Measurements from ENCODE around the gene STAB2.

Gene STAB2

DNA sequence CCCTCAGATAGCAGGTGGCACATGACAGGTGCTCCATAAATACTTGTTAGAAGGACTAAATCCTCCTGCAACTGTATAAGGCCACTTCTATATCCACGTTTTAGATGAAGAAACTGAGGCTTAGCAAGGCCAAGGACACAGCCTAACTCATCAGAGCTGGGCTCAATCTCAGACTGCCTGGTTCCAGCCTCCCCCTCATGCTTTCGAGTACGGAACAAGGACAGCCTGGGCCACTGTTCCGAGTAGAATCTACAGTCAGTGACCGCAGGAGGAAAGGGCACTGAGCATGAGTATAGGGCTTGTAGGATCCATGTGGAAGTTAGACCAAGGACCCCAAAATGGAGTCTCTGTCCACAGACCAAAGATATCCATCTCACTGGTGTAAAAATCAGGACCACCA is 169.4 kb downstream of the STAB2 start:
- DNase-seq: no peak

DNA sequence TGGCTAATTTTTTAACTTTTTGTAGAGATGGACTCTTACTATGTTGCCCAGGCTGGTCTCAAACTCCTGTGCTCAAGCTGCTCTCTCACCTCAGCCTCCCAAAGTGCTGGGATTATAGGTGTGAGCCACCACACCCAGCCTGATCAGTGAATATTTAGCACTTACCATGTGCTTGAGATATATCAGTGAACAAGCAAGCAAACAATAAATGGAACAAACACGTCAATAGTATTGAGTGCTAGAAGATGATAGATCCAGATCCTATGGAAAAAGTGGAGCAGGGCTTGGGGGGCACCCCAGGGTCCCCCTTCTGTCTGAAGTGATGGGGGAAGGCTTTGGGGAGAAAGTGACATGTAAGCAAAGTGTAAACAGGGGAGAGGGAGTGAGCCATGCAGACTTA is 170.2 kb downstream of the STAB2 start:
- no peak for DNase-seq

DNA sequence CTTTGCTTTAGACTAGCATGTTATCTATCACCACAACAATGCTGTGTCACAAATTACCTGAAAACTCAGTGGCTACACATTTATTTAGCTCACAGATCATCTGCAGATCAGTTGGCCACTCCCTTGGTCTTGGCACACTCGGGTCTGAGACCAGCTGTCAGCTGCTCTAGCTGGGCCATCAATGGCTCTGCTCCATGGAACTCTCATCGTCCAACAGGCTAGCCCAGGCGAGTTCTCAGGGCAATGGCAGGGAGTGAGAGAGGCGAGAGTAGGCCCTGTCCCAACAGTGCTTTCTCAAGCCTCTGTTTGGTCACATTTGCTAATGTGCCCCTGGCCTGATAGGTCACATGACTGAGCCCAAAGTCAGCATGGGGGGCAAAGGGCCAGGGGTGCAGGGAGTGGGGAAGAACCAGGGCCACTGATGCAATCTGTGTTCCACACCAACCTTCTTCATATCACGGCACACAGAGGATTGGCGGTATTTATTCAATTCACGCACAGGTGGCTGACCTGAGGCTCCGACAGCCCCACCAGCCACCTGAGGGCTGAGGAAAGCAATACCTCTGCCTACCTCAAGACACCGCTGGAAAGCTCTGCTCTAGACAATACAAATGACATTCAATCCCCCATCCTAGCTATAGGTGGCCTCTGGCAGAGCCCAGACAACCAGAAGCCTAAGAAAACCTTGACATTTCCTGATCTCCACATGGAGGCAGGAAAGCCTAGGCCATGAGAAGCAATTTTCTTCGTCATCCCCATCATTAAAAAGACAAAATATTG is 171.4 kb downstream of the STAB2 start:
- DNase-seq: no peak

DNA sequence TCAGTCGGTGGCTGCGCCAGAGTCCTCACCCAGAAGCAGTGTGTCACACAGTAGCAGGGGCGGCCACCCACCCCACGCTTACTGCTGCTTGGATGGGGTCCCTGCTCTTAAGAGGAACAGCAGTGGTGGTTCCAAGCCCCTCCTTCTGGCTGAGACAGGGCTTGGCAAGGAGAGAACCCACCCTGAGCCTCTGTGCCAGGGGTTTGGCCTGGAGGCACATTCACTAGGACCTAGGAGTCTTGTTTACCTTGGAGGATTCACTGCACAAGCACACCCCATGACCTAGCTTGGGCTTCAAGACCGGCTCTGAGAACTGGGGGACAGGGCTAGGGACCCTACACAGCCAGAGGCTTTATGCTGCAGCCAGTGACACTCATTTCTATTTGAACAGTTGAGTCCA is 175.4 kb downstream of the STAB2 start:
- no peak for DNase-seq

DNA sequence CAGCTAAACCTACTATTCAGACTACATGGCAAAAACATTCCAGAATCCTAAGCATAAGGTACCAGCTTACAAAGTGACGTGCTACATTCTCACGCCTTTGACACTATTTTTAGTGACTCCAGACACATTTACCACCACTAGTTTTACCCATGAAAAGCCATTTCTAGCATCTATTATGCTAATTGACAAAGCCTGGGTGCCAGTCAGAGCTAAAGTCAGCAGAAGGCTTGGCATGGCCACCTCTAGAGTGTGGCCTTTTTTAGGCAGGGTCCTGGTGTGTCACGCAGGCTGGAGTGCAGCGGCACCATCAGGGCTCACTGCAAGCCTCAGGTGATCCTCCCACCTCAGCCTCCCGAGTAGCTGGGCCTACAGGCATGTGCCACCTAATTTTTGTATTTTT is 178.2 kb downstream of the STAB2 start:
- no peak for DNase-seq

DNA sequence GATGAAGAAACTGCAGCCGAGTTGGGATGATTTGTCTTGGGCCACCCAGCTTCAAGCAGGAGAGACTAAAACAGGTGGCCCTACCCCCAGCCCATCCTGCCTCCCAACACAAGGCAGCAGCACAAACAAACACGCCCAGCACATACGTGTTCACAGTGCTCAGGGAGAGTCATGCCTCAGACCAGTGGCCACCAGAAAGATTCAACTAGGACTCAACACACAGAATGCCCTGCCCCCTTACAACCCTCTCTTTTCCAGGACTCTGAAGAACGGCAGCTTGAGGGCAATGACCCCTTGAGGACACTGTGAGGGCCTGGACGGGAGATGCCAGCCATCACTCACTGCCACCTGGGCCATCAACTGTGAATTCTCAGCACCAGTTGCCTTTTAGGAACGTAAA is 179.0 kb downstream of the STAB2 start:
- DNase-seq: no peak

DNA sequence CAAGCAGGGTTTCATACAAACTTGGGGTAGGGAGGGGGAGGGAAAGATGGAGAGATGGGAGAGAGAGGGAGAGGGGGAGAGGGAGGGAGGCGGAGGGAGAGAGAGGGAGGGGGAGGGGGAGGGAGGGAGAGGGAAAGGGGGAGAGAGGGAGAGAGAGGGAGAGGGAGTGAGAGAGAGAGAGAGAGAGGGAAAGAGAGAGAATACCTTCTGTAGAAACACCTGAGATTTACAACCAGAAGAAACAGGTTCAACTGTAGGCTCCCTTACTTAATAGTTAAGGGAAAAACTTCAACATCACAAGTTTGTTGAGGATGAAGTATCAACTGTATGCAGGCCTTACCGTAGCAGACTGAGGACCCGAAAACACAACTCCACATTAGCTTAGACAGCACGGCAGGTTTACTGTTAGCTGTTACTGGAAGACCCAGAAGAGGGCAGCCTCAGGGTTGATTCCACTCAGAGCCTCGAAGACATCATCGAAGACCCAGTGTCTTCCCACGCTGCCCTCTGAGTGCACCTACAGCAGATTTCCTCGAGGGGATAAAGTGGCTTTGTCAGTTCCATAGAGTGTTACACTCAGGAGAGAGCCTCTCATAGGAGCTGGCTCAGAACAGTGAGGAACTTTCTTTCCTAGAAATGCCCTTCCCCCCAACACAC is 181.5 kb downstream of the STAB2 start:
- DNase-seq: no peak

DNA sequence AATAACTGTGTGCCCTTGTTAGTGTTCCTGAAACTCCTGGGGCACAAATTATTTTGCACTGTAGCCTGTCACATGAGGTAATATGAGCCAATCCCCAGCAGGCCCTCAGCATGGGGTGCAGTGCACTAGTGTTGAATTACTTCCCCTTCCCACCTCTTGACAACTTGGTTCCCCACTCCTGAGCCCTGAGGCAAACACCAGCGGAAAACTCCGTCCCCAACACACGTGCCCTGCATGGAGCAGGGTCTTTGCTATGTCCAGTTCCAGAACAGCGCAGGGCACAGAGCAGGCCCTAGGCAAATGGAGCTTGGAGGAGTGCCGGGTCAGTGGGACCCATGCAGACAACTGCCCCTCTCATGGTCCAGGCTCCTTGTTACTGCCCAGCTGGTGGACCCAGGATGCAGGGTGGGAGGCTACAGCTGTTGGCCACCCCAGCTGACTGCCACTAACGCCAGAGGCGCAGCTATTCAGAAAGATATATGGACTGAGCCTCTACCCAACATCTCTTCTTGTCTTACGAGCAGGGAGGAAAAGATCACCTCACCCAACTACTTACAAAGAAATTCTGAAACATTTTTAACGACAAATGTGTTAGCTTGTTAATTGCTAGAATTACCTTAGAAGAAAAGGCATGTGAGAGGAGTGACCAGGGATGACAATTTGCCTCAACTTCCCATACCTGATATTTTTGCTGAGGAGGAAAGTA is 182.3 kb downstream of the STAB2 start:
- no peak for DNase-seq

DNA sequence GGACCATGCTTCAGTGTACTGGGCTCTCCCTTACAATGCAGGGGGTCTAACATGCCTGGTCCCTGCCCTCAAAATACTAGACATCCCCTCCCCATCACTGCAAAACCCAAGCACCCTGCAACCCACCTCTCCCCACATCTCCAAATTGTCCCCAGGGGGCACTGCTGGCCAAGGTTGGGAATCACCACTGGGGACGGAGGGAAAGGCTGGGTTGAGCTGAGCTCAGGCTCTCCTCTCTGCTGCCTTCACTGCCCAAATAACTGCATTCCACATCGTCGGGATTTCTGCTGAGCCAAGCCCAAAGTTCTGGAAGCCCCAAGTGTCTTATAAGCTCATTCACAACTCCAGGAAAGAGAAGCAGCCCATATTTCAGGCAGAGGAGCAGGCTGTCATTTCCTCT is 184.4 kb downstream of the STAB2 start:
- DNase-seq: no peak

DNA sequence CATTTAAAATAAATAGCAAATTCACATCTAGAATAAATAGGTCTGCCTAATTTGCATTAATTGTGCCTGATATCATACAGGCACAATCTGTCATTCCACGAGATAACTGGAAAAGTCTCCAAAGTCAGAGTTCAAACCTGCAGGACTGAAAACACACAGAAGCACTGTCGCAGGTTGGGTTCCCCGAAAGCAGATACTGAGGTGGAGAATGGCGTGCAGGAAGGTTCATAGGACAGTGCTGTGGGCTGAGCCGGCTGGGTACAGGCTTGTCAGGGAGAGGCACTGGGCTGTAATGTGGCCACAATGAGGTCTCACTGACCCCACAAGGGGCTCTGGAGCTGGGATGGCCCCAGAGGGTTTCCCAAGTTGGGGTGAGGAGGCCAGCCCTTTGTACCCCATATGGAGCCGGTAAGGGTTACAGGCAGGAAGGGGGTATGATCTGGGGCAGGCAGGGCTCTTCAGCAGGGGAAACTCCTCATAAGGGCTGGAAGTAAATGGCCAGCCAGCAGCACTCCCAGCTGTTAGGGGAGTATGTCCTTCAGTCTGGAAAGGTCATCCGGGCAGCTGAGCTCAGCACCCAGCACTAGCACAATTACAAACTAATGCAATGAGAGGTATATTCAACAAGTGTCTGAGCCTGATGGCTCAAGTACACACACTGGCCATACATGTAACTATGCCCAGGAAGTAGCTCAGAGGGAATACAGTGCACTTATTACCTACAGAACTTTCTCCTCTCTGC is 185.5 kb downstream of the STAB2 start:
- no peak for DNase-seq

DNA sequence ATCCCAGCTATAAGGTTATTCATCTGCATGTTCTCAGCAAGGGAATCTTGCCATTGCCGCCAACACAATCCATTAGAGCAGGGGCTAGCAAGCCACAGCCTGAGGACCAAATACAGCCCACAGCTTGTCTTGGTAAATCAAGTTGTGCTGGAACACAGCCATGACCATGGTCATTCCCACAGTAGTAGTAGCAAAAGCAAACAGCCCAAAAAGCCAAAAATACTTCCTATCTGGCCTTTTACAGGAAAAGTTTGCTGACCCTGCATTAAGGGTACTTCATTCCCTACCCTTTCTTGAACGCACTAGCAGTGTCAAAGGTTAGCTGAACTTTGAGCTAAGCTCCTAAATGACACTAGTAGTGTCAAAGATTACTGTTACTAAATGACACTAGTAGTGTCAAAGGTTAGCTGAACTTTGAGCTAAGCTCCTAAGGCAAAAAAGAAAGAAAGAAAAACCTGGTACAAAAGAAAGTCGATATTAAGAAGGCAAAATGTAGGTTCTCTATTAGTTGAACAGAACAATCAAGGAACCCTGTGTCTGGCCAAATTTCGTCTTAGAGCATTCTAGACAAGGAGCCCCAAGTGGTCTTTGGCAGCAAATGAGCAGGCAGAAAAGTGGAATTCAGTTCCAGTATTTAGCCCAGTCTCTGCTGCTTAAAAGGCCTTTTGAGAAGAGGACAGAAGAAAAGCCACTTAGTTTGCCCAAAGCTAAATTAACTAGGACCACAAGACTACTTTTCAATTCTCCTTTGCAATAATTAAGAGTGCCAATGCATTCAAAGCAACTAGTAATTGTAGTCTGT is 186.2 kb downstream of the STAB2 start:
- no peak for DNase-seq

DNA sequence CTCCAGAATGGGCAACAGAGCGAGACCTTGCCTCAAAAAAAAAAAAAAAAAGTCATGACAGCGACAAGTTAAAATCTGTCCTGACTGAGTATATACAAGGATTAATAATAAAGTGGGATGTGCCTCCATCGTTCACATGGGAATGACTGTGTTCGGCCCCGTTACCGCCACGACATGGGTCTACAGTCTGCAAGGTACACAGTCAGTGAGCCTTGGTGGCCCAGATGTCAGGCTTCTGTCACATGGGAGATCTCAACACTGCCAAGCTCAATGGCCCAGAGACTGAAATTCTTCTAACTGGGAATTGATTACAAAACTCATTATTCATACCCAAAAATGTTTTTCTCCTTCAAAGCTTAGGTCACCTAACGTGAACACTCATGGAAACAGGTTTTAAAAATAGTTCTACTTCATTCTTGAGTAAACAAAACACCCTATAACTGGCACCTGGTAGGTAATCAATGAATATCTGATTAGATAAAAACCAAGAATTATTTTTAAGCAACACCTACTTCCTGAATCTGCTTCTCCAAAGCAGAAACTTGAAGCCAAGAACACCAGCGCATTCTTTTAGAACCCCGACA is 188.0 kb downstream of the STAB2 start:
- no peak for DNase-seq

DNA sequence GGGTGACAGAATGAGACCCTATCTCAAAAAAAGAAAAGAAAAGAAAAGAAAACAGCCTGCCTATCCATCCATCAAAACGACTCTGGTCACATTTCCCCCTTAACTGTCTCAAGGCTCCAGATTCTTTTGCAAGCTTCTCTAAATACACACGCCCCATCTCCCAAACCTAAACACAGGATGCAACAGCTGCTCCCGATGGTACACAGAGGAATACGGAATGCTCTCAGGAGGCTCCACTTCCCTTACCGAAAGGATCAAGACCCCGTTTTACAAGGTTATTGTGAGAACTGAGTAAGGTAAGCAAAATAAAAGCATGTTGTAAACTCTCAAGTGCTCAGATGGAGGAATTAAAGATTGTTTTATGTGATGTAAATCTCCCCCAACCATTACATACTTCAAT is 191.7 kb downstream of the STAB2 start:
- no peak for DNase-seq

DNA sequence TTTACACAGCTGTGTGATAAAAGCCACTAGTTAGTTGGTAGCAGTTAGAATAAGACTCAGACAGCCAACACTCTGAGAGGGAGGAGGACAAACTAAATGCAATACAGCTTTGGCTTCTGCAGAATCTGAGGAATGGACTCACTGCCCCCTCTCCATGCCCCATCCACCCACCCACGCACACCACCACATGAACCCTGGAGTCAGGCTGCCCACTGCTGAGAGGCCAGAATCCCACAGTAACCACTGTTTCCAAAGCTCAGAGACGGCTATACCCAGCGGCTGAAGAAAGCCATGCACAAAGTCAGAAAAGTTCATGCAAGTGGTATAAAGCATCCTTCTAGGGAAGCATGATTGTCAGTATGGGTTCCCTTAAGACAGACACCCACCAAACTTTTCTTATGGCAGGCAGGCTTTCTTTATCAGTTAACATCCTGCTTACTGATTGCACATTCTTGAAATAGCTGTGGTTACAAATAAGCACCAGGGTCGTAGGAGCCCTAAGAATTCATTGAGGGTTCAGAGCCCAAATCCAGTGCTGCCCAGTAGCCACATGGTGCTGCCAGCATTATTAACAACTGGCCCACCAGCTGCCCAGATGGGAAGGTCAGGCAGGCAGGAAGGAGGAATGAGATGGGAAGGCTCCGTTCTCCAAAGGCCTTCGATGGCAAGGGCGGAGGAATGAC is 192.5 kb downstream of the STAB2 start:
- no peak for DNase-seq

DNA sequence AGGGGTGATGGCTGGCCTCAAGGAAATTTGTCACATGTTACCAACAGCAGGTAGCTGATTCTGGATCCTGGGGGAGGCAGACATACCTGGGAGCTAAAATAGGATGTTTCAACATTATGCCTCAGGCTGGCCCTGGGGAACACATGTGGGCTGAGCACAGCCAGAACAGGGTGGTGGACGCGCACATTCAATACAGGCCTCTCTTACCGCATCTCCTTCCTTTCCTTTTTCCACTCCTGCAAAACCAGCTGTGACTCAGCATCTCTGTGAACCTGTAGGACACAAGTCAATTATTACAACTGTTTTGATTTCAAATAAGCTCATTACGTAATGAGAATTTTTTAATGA is 193.0 kb downstream of the STAB2 start:
- no peak for DNase-seq

DNA sequence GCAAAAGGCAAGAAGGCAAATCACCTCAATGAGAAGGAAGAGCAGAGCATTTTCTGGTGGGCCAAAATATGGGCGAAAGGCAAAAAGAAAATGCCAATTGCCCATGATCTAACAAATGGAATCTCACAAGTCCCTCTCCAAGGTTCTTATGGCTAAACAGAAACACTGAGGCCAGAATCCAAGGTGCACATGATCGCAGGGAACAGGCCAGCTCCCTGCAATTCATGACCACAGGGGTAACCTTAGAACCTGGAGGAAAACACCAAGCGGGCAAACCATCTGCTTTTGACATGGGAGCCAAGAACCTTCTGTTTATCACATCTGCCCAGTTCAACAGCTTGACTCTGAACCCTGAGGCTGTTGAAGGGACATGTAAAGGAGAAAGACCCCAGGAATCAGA is 193.9 kb downstream of the STAB2 start:
- no peak for DNase-seq

DNA sequence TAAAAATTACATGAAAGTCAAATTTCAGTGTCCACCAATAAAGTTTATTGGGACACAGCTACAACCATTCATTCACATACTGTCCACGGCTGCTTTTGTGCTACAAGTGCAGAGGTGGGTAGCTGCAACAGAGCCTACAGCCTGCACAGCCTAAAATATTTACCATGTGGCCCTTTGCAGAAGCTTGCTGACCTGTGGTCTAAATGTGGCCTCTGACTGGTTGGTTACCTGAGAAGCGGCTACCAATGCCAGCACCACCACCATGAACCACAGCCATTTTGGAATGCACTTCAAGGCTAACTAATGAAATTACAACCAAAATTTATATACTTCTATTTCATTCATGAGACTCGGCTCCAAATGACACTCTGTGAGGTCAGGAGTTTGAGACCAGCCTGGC is 195.3 kb downstream of the STAB2 start:
- DNase-seq: no peak

DNA sequence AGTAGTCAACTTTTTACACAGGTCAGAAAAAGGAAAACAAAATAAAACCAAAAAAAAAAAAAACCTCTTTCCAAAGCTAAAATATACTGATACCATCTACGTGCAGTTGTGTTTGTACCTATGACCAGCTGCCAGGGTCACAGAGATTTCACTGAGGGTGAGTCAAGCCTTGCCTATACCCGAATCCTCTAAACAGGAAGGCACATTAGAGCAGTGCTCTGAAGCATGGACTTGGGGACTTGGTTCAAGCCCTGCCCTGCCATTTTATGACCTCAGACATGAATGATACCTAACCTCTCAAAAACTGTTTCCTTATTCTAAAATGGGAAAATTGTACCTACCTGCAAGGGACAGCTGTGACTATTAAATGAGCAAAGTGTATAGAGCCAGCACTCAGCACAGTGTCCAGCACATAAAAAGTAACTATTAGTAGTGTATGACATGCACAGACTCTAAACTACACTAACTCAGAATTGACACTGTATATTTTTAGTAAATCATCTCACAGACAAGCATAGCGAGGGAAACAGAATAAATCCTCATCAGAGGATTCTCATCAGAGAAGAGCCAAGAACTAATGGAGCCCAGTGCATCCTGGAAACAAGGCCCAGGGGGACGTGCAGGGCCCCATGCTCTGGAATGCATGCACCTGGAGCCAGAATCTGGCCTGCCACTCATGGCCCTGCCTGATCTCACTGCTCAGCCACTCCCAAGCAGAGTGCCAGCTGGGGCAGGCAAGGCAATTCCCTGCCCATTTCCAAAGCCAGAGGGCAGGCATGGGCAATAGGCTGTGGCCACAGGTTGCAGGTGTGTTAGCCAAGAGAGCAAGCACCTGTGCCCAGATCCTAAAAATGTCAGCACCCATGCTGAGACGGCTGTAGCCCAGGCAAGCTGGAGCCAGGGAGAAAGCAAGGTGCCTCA is 196.9 kb downstream of the STAB2 start:
- no peak for DNase-seq

DNA sequence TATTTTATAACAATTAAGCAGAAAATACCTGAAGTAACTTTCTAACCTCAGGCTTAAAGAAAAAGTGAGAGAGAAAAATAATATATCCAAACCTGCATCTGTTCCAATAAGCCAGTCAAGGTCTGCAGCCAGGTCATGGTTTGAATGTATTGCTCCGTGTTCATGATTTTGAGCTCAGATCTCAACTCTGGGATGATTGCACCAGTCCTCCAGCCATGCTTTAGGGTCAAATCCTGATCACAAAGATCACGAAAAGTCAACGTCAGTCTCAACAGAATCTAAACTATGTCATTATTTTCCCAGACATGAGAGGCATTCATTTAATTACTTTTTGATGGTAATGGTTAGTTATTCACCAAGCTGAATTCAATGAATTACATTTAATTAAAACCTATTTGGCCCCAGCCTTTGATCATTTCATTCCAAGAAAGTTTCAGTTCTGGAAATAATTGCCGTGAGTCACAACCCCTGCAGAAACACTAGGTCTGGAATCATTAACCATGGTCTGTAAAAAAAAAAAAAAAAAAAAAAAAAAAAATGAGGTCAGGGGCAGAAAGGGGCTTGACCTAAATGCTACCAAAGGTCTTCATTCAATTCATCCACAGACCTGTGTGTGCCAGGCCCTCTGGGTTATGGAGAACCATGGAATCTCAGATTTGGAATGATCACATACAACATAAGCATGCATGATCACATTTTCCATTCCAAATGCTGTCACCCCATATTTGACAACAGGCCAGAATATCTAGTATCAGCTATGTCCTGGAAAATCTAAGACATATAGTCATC is 198.4 kb downstream of the STAB2 start:
- no peak for DNase-seq

DNA sequence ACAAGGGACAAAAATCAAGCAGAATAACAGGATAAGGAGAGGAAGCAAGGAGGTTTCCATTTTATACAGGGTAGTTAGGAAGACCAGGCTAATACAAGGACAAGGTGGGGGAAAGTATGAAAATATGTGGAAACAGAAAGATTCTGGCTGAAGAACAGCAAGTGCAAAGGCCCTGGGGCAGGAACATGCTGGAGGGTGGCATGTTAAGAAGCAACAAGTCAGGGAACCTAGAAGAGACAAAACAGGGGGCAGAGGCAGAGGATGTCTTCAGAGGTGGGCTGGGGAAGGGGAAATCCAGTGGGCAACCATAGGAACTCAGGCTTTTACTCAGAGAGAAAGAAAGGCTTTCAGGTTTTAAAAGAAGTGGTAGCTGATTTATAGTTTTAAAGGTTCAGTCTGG is 199.1 kb downstream of the STAB2 start:
- no peak for DNase-seq
